ENCODE data around the gene TLR2.
"Not testable (repeated sequence)": the region's sequence is repeated elsewhere in the genome, so short reads cannot be mapped to it uniquely, and the experiment has no call there.

TLR2 gene

GRCh38 chr4:153661908-153662307, 22.2 kb upstream of the TLR2 start:
- DNase-seq, result no peak

- no peak for DNase-seq
These were observed 20.4 kb upstream of the TLR2 start for GRCh38 chr4:153663667-153664066.

- DNase-seq, result not testable (repeated sequence)
These were observed 17.6 kb upstream of the TLR2 start for GRCh38 chr4:153666505-153666904.

- no peak for DNase-seq
These were observed 15.4 kb upstream of the TLR2 start for GRCh38 chr4:153668647-153669046.

- no peak for DNase-seq
These were observed 14.2 kb upstream of the TLR2 start for GRCh38 chr4:153669838-153670237.

- peak; percentile 66 to 76 (median 73) for DNase-seq
These were observed 7.6 kb upstream of the TLR2 start for GRCh38 chr4:153676486-153676885.

- DNase-seq, result peak; percentile 84 to 98 (median 95)
These were observed 7.1 kb upstream of the TLR2 start for GRCh38 chr4:153676984-153677383.

- peak; percentile 45 to 62 (median 55) for DNase-seq
These were observed 4.6 kb upstream of the TLR2 start for GRCh38 chr4:153679486-153679885.

GRCh38 chr4:153683763-153684181, 308 bp upstream of the TLR2 start:
- DNase-seq, result no peak

GRCh38 chr4:153684971-153685371, 891 bp downstream of the TLR2 start:
- DNase-seq, result peak in 1 of 3 donors; percentile 14

GRCh38 chr4:153704522-153704921, 20.4 kb downstream of the TLR2 start:
- no peak for DNase-seq

GRCh38 chr4:153705743-153706468, 21.8 kb downstream of the TLR2 start:
- DNase-seq, result peak; percentile 25 to 44 (median 43)

GRCh38 chr4:153706519-153706918, 22.4 kb downstream of the TLR2 start:
- no peak for DNase-seq

- no peak for DNase-seq
These were observed 26.6 kb downstream of the TLR2 start for GRCh38 chr4:153710681-153711080.

- DNase-seq, result peak; percentile 15 to 63 (median 61)
These were observed 30.0 kb downstream of the TLR2 start for GRCh38 chr4:153713866-153714646.

- no peak for DNase-seq
These were observed 38.0 kb downstream of the TLR2 start for GRCh38 chr4:153722036-153722435.

- no peak for DNase-seq
These were observed 40.5 kb downstream of the TLR2 start for GRCh38 chr4:153724606-153725005.

GRCh38 chr4:153725136-153725830, 41.2 kb downstream of the TLR2 start:
- no peak for DNase-seq

GRCh38 chr4:153725831-153726154, 41.7 kb downstream of the TLR2 start:
- no peak for DNase-seq

- DNase-seq, result no peak
These were observed 44.1 kb downstream of the TLR2 start for GRCh38 chr4:153728151-153728550.

- DNase-seq, result peak; percentile 39 to 41 (median 39)
These were observed 44.6 kb downstream of the TLR2 start for GRCh38 chr4:153728660-153729059.

- no peak for DNase-seq
These were observed 45.8 kb downstream of the TLR2 start for GRCh38 chr4:153729895-153730294.

- DNase-seq, result peak; percentile 63 to 91 (median 68)
These were observed 47.2 kb downstream of the TLR2 start for GRCh38 chr4:153731239-153731638.

All from suppressor macrophage treated with lipopolysaccharide for 1 hour (primary cell).